ENCODE measurements around the gene DUSP22.

Gene DUSP22

DNA sequence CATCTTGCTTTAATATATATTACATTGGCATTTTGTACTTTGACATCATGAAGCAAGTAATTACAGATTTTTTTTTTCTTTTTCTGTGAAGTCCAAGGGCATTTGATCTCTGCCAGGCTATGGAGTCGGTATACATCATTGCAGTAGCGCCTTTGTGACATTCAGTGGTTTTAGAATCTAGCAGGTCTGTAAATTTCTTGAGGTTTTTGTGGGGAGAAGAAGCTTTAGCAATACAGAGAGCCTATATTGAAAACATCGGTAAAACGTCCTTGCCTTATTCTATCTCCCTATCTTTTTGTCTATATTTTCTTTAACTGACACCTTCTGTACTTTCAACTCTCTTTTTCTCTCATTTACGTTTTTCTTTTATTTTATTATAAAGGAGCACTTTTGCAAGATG, 47.2 kb downstream of the DUSP22 start:
- no peak for DNase-seq (ENCODE audit: low spot score)

DNA sequence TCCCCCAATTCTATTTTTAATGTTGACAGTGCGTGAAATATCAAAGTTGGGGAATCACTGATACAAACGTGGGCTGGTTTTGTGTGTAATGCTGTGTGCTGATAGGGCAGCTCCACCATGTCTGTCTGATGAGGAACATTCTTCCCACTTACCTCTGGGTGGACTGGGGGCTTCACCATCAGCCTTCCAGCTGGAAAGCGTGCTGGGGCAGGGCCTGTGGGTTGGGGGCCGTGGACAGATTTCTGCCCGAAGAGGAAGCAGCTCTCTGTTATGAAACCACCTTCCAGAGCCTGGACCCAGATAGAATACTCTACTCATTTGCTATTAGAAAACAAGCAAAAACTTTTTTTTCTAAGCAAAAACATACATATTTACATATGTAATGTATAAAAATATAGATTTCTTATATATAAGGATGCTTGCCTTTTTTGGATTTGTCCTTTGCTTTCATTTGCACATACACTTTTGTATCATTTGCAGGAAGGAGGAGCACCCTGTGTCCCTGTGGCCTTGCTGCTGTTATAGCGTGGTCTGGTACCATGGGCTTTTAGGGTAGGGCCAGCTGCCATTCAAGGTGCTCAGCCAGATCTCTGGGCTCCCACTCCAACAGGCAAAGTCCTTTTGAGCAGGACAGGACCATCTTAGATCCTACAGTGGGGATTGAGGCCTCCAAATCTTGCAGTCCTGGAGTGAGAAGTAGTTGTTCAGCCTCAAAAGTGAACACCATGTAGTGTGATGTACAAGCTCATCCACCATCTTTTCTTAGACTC, 48.1 kb downstream of the DUSP22 start:
- DNase-seq (ENCODE audit: low spot score) = no peak

DNA sequence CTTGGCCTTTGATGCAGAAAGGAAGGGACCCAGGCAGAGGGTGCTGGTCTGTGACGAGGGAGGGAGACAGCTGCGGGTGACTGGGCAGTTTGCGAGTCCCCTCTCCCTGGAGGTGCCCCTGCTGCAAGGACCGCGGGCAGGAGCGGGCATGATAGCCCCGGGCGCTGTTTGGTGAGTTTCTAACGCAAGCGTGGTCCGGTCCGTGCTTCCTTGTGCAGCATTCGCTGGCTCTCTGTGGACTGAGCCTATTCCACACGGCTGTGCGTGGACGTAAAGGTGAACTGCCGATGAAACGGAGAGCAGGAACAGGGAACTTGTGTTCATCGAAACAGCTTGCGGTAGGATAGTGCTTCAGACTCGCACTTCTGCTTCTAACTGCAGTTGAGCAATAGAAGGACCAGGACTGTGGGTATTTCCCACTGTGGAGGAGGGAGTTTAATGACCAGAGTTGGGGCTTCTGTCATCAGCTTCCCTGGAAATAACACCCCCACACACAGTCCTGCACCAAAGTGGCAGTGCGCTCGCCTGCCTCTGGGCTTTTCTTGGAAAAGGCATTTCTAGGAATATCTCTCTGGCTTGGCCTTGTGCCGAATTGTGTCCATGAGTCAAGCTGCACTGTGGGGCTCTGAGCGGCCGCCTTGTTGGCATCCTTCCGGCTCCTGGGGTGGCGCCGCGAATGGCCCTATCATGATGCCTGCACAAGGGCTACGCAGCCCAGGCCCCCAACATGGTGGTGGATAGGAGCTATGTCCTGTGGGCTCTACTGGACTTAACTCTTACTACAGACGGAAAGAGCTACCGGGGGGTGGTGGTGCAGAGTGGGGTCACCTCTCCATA, 48.9 kb downstream of the DUSP22 start:
- DNase-seq (ENCODE audit: low spot score) = no peak

DNA sequence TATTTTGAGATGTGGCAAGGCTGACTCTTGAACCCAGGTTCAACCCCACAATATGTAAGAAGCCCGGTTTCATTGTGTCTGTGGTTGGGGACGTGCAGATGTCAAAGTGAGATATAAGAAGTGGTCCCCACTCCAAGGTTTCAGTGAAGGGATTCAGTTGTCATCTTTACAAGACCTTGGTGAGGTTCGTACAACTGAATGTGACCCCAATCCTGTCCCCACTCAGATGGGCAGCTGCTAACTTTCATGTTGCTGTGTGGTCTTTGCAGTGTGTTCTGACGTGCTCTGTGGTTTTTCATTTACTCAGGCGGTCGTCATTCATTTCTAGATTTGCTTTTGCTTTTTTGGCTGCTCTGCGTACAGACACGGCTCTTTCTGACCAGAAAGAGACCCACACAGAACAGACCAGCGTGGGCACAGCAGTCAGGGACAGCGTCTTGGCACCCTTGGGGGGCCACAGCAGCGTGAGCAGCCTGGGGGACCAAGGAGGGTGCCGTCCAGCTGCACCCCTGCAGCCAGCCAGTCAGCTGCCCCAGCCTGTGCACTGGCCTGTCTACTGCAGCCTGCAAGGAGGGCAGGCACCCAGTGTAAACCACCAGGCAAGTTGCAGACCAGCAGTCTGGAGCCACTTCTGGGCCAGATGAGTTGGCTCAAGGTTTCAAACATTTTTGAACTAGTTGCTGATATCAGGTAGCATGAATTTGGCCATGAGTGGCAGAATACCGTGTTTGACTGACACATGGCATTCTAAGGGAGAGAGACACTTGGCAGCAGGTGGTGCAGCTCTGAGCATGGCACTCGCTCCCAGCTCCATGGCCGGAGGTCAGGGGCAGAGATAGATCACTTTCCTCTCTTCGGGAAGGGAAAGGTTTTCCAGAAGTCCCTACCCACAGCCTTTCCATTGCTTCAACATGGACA, 49.9 kb downstream of the DUSP22 start:
- no peak for DNase-seq (ENCODE audit: low spot score)

DNA sequence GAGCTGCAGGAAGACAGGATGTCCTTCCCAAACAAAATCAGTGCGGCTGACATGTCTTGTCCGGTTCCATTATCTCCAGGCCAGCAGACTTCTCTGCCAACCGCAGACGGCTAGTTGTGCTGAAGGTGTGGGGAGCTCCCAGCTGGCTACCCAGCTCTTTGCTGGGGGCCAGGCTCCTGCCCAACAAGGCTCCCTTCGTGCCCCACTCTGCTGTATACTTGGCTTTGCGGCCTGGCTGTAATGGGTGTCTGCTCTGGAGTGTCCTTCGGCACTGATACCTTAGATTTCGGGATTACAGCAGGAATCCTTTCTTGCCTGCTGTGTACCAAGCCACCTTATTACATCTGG, 50.5 kb downstream of the DUSP22 start:
- DNase-seq (ENCODE audit: low spot score) = no peak

DNA sequence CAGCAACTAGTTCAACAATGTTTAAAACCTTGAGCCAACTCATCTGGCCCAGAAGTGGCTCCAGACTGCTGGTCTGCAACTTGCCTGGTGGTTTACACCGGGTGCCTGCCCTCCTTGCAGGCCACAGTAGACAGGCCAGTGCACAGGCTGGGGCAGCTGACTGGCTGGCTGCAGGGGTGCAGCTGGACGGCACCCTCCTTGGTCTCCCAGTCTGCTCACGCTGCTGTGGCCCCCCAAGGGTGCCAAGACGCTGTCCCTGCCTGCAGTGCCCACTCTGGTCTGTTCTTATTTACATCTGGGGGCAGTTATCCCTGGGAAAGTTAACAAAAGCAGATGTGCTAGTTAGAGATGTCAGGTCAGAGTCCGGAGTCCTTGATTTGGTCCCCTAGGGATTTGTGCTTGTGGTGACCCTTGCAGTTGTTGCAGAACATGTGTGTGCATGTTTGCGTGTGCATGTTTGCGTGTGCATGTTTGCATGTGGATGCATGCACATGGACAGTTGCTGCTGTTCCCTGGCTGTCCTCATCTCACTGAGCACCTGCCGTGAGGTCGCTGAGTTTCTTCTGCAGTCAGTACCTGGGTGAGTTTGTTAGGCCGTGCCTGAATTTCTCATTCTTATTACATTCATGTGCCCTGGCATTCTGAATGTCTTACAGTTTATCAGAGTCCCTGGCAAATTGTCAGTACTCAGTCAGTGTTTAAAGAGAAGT, 51.1 kb downstream of the DUSP22 start:
- DNase-seq (ENCODE audit: low spot score) = no peak

DNA sequence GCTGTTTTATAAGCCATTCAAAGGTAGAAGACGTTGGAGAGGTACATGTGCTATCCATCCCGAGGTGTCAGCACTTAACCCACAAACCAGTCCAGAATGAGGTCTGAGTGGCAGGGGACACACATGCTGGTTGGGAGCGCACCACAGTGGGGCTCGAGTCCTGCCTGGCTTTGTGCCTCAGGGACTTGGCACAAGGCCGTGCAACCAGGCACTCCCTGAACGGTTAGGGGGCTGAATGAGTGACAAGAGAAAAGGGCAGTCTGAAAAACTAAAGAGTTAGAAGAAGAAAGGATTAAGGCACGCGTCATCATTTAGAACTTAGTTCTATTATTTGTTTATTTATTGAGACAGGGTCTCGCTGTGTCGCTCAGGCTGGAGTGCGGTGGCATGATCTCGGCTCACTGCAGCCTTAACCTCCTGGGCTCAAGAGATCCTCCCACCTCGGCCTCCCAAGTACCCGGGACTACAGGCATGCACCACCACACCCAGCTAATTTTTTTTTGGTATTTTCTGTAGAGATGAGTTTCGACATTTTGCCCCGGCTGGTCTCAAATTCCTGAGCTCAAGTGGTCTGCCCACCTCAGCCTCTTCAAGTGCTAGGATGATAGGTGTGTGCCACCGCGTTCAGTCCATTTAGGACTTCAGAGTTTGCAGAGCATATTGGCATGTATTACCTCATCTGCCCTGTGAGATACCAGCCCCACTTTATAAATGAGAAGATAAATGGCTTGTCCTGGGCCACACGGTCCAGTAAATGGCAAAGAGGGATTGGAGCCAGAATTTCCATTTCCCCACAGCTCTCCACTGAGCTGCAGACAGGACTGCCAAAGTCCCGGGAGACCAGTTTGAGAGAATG, 51.9 kb downstream of the DUSP22 start:
- DNase-seq (ENCODE audit: low spot score) = no peak

DNA sequence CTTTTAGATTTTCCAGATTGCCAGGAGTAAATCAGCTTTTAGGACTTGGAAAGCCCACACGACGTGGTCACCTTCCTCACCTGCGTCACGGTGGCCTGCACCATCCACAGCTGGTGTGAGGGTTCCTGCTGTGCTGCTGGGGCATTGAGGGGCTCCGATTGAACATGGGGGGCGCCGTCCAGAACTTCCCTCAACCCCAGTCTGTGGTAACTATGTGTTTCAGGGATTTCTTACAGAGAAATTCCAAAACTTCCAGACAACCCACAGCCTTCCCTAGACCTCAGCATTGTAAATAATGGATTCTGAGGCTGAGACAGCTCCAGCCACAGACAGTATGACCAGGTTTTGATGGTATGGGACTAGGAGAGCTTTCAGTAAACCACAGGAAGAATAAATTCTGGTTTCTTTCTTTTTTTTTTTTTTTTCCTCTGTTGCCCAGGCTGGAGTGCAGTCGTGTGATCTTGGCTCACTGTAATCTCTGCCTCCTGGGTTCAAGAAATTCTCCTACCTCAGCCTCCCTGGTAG, 52.6 kb downstream of the DUSP22 start:
- no peak for DNase-seq (ENCODE audit: low spot score)

DNA sequence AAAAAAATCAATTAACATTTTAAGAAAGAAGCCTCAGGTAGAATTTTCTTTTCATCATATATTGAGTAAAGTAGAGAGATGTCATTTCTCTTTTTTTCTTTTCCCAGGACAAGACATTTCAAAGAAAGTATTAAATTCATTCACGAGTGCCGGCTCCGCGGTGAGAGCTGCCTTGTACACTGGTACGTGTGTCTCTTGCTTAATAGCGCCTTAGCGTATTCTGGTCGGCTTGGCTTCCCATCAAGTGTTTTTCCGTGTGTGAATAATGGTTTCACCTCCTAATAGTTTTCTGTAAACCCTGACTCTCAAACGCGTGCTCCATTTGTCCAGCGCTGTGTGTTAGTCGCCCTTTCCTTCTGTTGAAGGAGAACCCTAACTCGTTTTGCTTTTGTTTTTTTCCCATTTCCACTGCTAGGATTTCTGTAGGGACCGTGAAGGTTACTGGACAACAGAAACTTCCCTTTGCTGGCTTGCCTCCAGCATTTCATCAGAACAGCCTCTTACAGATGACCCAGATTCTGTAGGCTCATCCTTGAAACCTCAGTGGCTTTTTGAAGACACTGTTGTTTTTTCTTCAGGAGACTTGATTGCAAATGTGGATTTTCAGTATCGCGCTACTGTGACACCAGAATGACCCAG, 53.6 kb downstream of the DUSP22 start:
- no peak for DNase-seq (ENCODE audit: low spot score)

DNA sequence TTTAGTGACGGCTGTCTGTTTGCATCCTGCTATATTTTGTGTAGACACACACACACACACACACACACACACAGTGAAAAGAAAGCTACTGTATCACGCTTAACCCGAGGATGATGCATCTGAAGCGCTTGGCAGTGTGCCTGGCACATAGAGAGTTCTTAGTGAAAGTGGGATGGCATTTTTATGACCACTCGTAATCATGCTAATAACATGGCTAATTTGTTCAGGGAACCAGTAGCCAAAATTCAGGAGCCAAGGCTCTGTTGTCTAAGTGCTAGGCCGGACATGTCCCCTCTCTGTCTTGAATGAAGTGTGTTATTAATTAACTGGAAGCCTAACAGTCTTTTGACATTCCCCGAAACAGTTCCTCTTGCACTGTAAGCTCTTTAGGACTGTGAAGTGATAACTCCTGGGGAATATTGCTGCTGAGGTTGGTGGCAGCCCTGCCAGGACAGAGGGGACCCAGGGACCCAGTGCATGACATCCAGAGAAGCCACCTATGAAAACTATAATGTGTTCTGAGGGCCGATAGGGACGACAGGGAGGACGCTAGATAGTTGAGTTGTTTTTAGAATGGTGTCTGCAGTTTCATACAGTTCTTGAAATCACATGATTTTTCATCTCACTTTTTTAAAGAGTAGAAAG, 54.2 kb downstream of the DUSP22 start:
- no peak for DNase-seq (ENCODE audit: low spot score)

DNA sequence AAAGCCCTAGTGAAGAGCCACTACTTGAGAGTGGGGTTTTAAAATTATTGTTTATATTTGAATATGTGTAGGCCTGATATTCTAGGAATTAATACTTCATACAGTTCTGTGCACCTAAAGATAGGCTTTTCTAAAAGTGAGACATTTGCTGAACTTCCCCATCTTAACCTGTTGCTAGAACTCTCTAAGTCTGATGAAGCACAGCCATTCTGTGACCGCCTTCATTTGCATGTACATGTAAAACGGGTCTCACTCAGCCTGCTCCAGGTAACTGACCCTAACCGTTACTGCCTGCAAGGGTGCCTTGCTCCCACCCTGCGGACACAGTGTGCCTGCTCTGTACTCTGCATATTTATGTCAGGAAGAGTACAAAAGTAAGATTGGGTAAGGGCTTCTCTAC, 54.9 kb downstream of the DUSP22 start:
- DNase-seq (ENCODE audit: low spot score) = no peak

DNA sequence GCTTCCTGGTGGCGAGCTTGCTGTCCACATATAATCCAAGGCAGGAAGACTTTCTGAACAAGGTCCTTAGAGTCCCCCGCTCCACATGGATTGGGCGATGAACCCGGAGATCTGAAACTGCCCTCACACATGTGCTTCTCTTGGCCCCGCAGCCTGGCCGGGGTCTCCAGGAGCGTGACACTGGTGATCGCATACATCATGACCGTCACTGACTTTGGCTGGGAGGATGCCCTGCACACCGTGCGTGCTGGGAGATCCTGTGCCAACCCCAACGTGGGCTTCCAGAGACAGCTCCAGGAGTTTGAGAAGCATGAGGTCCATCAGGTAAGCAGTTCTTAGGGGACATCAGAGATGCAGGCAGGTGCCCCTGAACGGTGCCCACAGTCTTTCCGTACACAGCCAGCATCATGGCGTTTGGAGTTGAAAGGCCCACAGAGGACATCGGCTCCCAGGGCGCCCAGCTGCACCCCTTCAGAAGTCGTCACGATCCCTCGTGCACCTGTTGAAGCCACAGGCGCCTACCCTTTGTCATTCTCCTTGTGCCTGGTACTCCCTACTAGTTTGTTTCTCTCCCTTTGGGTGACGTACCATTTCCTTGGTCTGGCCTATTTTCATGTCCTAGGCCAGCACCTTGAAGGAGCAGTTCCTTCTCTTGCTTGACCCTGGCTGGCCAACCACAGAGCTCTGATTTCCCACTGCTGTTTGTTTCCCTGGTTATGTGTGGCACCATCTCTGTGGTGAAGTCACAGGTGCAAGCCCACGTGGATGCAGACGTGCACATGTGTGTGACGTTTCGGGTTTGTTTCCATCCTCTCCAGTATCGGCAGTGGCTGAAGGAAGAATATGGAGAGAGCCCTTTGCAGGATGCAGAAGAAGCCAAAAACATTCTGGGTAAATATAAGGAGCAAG, 55.9 kb downstream of the DUSP22 start:
- no peak for DNase-seq (ENCODE audit: low spot score)

DNA sequence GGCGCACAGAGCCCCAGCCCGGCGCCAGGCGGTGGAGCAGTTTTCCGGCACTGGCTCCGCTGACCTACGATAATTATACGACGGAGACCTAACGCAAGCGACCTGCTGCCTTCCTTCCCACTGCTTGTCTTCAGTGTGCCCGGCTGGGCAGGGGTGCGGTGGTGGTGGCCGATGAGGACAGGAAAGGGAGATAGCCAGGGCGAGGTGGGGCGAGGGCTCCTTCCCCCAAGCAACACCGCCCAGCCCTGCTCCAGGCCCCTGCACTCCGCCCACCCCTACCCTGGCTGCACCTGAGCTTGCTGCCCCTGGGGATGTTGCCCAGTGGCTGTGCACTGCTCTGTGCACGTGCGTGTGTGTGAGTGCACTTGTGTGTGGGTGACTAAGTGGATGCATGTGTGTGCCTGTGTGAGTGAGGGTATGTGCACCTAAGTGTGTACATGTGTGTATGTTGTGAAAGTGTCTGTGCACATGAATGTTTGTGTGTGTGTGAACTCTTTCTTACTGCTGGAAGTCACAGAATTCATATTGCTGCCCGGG, 56.6 kb downstream of the DUSP22 start:
- DNase-seq (ENCODE audit: low spot score) = no peak

DNA sequence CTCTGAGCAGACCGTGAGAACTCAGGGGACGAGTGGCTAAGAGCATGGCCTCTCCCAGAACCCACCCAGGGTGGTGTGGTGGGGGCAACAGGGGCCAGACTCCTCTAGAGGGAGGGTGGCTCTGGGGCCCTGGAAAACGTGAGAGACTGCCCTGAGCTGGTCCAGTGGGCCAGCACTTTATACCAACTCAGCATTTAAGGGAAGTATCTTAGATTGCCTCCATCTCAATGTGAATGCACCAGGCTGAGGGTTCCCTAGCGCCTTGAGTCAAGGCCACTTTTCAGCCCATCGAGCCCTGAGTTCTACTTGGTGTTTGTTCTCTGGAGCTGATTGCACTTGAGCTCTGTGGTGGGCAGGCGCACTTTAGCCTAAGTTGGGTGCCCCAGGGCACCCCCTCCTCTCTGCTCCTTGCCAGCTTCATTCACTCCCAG, 57.2 kb downstream of the DUSP22 start:
- no peak for DNase-seq (ENCODE audit: low spot score)

DNA sequence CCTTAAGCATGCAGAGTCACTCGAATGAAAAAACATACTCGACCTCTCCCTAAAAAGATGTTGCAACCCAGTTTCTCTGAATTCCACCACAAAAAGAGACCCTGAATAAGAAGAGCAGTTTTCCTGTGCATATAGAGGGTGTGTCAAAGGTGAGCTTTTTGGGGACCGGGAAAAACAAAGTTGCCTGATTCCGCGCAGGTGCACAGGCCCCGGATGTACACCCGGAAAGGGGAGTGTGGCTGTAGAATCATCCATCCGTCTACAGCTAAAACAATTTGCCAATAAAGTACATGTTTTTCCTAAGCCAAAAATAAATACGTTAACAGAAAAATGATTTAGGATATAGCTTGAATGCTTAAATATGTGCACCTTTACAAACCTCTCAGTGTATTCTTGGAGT, 58.1 kb downstream of the DUSP22 start:
- DNase-seq (ENCODE audit: low spot score) = no peak

DNA sequence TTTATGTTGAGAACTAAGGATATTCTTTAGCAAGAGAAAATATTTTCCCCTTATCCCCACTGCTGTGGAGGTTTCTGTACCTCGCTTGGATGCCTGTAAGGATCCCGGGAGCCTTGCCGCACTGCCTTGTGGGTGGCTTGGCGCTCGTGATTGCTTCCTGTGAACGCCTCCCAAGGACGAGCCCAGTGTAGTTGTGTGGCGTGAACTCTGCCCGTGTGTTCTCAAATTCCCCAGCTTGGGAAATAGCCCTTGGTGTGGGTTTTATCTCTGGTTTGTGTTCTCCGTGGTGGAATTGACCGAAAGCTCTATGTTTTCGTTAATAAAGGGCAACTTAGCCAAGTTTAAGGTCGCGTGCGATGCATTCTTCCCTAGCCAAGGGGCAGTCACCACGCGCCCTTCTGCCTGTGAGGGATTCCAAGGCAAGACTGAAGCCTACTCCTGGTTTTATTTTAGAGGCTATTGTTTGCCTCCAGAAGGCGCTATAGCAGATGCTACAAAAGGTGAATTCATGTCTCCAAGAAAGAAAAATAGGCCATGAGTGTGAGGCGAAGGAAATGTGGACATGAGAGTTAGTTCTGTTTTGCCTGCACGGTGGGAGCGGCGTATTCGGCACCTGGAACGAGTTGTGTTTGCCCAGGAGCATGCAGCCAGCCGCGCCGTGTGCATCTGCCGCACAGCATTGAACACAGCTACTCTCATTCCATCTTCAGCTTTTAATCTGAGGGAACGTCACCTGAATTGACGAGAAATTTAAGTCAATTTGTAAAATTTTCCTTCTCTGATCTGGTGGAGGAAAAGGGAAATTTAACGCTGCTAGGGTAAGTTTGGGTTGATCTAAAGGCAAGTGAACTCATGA, 59.0 kb downstream of the DUSP22 start:
- DNase-seq (ENCODE audit: low spot score) = no peak

DNA sequence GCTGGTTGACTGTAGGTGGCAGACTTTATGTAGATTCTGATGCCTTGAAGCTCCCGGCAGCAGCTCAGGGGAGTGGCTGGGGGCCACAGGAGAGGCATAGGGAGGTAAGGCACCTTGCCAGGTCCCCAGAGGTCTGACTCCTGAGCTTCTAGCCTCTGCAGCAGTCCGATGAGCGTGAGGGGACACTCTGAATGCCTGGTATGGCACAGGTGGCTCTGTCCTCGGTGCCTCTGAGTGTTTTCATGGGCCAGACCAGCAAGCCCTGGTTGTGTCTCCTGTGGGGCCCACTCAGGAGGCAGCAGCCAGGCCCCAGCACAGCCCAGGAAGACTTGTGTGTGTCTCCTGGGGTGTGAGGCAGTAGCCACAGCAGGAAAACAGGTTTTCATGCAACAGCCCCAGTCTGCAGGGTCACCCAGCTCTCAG, 59.6 kb downstream of the DUSP22 start:
- DNase-seq (ENCODE audit: low spot score) = no peak

Data from D341Med (cell line).